HG02943 (cell line): ENCODE data around the gene NPIPB4.
"Not testable (repeated sequence)": the region's sequence is repeated elsewhere in the genome, so short reads cannot be mapped to it uniquely, and the experiment has no call there.

Experiments
- ATAC-seq: cut with Tn5 transposase; IDR thresholded peaks from one replicate; pipeline ENCODE4 v1.9.1; 2021; ENCODE audit warnings: mild to moderate bottlenecking, low read depth, moderate library complexity; ENCODE audit not compliant: unreplicated experiment

The NPIPB4 gene

GRCh38 chr16:21857656-21858055 lies at the start of gene NPIPB4:
Gene NPIPB4 (minus strand): TSS chr16:21857756. CDS start chr16:21857378, 378 bp downstream.
- not testable (repeated sequence) for ATAC-seq

- not testable (repeated sequence) for ATAC-seq
Observed at GRCh38 chr16:21898998-21899397, 41.4 kb upstream of the NPIPB4 start.

GRCh38 chr16:21881988-21882387 lies 24.4 kb upstream of the NPIPB4 start:
- ATAC-seq: not testable (repeated sequence)

- not testable (repeated sequence) for ATAC-seq
Observed at GRCh38 chr16:21837186-21837585, 20.4 kb downstream of the NPIPB4 start.

GRCh38 chr16:21836334-21836733 lies 21.2 kb downstream of the NPIPB4 start:
- ATAC-seq: not testable (repeated sequence)

- ATAC-seq: not testable (repeated sequence)
Observed at GRCh38 chr16:21835747-21836146, 21.8 kb downstream of the NPIPB4 start.

GRCh38 chr16:21834211-21834610 lies 23.3 kb downstream of the NPIPB4 start:
- ATAC-seq: not testable (repeated sequence)

GRCh38 chr16:21829929-21830328 lies 27.6 kb downstream of the NPIPB4 start:
- not testable (repeated sequence) for ATAC-seq

- not testable (repeated sequence) for ATAC-seq
Observed at GRCh38 chr16:21826067-21826706, 31.4 kb downstream of the NPIPB4 start.

GRCh38 chr16:21825526-21825925 lies 32.0 kb downstream of the NPIPB4 start:
- ATAC-seq: not testable (repeated sequence)

- ATAC-seq: not testable (repeated sequence)
Observed at GRCh38 chr16:21823258-21823657, 34.3 kb downstream of the NPIPB4 start.

GRCh38 chr16:21820908-21821465 lies 36.6 kb downstream of the NPIPB4 start:
- not testable (repeated sequence) for ATAC-seq

- ATAC-seq: peak; percentile 92
Observed at GRCh38 chr16:21820028-21820907, 37.3 kb downstream of the NPIPB4 start.

- not testable (repeated sequence) for ATAC-seq
Observed at GRCh38 chr16:21819617-21820016, 37.9 kb downstream of the NPIPB4 start.

GRCh38 chr16:21817012-21817411 lies 40.5 kb downstream of the NPIPB4 start:
- not testable (repeated sequence) for ATAC-seq

GRCh38 chr16:21815694-21816093 lies 41.9 kb downstream of the NPIPB4 start:
- ATAC-seq: not testable (repeated sequence)

GRCh38 chr16:21802375-21802663 lies 55.2 kb downstream of the NPIPB4 start:
- ATAC-seq: not testable (repeated sequence)

- not testable (repeated sequence) for ATAC-seq
Observed at GRCh38 chr16:21801538-21802374, 55.8 kb downstream of the NPIPB4 start.

- not testable (repeated sequence) for ATAC-seq
Observed at GRCh38 chr16:21798601-21799000, 59.0 kb downstream of the NPIPB4 start.

GRCh38 chr16:21793310-21793709 lies 64.2 kb downstream of the NPIPB4 start:
- ATAC-seq: not testable (repeated sequence)
